MM.1S (cell line): ENCODE data around the gene GRHPR.

Experiments used
- CTCF ChIP-seq: fragments of 300-600 bp; sonication (generic); IDR thresholded peaks from 2 replicates; pipeline ENCODE4 v1.5.1; 2016; ENCODE audit warnings: antibody characterized with exemption, low read length, mixed read lengths
- EZH2 ChIP-seq: fragments of 300-600 bp; sonication (generic); optimal IDR thresholded peaks from 2 replicates; pipeline ENCODE3; 2017; ENCODE audit warnings: low read depth, mild to moderate bottlenecking, antibody characterized with exemption, low read length, mixed read lengths
- EZH2phosphoT487 ChIP-seq: fragments of 300-600 bp; sonication (generic); IDR thresholded peaks from 2 replicates; pipeline ENCODE4 v1.6.1; 2018; ENCODE audit warnings: antibody characterized with exemption, low read length

DNA sequence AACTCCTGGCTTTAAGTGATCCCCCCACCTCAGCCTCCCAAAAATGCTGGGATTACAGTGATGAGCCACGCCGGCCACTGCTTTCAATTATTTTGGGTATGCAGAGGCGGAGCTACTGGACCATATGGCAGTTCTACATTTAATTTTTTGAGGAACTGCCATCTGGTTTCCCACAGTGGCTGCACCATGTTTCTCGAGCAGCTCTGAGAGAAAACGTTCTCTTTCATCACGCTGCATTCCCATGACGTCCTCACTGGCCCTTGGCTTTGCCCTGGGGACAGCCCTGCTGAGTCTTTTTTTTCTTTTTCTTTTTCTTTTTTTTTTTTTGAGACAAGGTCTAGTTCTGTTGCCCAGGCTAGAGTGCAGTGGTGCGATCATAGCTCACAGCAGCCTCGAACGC lies 35.5 kb upstream of the GRHPR start:
- no peak for TF ChIP-seq CTCF
- no peak for TF ChIP-seq EZH2
- no peak for TF ChIP-seq EZH2phosphoT487
